IPS-11a (cell line): ENCODE data around the gene ZNF782.
"Not testable (repeated sequence)": the region's sequence is repeated elsewhere in the genome, so short reads cannot be mapped to it uniquely, and the experiment has no call there.

Experiments
- H3K4me3 ChIP-seq: one replicate; pipeline ENCODE4 v1.5.1; 2013; ENCODE audit warnings: low read depth, low read length, control low read depth

Gene ZNF782

DNA sequence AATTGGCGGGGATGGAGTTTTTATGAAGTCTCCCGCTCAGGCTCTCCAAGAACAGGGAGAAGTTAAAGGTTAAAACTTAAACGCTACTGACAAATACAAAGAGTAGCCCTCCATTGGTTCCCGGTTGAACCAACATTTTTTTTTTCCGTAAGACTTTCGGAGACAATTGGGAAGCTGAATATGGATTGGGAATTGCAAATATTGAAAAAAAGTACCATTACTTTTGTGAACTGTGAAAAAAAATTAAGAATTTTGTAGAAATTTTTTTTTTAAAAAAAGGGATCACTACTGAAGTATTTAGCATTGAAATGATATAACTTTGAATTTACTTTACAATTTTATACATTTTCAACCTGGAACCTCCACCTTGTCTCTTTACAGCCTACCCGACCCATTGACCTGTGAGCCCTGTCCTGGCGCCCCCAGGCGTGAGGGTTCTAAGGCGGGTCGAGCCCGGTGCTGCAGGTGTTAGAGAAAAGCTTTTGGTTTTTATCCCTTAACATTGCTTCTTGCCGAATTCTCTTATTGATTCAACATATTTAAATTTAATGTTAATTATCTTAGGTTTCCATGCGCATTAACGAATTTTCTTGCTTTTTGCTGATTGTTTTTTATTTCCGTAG is 448 bp upstream of the ZNF782 start:
- peak overlapping the region; percentile 81 for H3K4me3 ChIP-seq

DNA sequence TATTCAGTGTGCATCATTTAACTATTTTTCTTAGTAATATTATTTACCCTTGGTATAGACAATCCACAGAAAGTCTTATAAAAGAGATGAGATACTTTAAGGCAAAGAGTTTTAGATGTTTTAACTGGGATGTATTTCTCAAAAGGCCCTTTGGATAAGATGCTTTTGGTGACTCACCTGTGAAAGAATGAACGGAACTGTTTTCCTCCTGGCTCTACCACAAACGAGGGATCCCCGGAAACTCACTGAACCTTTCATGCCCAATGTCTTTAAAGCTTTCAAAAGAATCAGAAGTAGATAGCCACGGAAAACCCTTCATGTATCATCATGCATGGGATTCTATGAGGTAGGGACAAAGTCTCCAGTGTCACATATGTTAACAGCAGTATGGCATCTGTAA is 1.6 kb downstream of the ZNF782 start:
- H3K4me3 ChIP-seq = no peak overlapping the region

DNA sequence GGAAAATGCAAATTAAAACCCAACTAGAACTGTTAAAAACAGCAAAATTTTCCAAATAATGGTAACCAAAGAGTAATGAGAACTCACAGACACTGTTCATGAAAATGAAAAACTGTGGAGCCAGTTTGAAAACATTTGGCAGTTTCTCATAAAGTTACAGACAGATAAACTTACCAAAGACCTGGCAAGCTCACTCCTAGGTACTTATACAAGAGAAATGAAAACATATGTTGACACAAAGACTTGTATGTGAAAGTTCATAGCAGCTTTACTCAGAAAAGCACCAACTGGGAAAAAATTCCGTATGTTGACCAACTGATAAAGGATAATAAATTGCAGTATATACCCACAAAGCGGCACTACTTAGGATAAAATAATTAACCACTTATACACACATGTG is 10.3 kb downstream of the ZNF782 start:
- no peak overlapping the region for H3K4me3 ChIP-seq

DNA sequence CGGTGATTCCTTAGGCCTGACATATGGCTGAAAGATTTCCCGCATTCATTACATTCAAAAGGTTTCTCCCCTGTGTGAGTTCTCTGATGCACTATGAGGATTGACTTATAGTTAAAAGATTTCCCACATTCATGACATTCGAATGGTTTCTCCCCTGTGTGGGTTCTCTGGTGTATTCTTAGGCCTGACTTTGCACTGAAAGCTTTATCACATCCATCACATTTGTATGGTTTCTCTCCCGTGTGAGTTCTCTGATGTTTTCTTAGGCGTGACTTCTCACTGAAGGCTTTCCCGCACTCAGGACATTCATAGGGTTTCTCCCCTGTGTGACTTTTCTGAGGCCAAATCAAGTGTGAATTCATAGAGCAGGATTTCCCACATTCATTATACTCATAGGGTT is 35.8 kb downstream of the ZNF782 start:
- no peak overlapping the region for H3K4me3 ChIP-seq

DNA sequence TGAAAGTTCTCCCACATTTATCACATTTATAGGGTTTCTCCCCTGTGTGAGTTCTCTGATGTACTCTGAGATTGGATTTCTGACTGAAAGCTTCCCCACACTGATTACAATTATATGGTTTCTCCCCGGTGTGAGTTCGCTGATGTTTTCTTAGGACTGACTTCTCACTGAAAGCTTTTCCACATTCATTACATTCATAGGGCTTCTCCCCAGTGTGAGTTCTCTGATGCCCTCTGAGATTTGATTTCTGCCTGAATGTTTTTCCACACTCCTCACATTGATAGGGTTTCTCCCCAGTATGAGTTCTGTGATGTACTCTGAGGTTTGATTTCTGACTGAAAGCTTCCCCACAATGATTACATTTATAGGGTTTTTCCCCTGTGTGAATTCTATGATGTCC is 36.3 kb downstream of the ZNF782 start:
- H3K4me3 ChIP-seq = no peak overlapping the region

DNA sequence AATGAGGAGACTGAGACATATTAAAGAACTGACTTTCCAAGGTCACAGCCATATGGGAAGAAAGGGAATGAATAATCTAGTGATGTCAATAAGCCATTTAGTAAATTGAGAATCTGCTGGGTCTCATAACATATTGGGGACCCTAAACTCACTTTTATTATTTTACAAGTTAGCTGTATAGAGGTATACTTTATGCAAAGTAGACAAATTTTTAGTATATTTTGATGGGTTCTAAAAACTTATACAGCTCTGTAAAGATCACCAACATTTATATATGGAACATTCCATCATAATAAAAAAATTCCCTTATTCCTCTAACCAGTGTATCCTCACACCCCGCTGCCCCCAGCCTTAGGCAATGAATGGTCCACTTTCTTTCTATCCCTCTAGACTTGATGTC is 40.7 kb downstream of the ZNF782 start:
- H3K4me3 ChIP-seq = no peak overlapping the region

DNA sequence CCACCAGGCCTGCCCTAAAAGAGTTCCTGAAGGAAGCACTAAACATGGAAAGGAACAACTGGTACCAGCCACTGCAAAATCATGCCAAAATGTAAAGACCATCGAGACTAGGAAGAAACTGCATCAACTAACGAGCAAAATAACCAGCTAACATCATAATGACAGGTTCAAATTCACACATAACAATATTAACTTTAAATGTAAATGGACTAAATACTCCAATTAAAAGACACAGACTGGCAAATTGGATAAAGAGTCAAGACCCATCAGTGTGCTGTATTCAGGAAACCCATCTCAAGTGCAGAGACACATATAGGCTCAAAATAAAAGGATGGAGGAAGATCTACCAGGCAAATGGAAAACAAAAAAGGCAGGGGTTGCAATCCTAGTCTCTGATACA is 55.4 kb downstream of the ZNF782 start:
- not testable (repeated sequence) for H3K4me3 ChIP-seq

DNA sequence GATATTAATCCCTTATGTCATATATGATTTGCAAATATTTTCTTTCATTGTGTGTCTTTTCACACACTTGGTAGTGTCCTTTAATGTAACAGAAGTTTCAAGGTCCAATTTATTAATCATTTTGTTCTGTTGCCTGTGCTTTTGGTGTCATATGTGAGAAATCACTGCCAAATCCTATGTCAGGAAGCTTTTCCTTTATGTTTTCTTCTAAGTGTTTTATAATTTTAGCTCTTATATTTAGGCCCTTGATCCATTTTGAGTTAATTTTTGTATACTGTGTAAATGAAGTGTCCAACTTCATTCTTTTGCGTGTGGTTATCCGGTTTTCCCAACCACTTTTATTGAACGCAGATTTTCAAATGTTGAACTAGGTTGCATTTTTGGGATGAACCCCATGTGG is 70.3 kb downstream of the ZNF782 start:
- H3K4me3 ChIP-seq = no peak overlapping the region

DNA sequence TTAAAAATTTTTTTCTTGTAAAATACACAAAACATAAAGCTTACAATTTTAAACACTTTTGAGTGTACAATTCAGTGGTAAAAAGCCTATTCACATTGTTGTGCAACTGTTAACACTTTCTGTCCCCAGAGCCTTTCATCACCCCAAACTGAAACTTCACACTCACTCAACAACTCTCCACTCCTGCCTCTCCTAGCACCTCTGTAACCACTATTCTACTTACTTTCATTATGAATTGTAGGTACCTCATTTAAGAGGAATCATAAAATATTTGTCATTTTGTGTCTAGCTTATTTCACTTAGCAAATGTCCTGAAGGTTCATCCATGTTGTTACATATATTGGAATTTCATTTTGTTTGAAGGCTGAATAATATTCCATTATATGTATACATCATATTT is 72.1 kb downstream of the ZNF782 start:
- no peak overlapping the region for H3K4me3 ChIP-seq

DNA sequence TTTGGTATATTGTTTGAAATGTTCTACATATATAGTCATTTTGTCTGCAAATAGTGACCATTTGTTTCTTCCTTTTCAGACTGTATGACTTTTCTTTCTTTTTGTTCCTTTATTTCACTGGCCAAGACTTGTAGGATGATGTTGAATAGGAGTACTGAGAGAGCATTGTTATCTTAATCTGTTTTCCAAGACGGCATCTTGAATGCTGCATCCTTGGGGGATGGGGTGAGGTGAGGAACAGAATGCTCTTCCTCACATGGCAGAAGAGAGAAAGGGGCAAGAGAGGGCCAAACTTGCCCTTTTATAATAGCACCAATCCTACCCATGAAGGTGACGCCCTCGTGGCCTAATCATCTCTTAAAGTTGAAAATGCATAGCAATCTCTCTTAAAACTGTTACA is 72.8 kb downstream of the ZNF782 start:
- no peak overlapping the region for H3K4me3 ChIP-seq

DNA sequence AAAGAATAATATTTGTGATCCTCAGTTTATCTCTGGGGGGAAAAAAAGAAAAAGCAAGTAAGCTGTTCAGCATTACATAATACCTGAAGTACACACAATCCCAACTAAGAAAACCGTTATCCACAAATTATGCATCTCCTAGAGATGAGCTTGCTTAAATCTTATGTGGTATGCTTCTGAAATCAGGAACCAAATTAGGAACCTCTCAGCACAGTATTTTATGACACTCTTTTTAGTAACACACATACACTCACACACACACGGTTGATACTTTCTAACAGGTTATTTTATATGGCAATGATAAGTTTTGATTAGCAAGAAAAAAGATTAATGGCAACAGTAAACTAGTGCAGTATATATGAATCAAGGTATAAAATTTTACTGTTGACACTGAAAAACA is 75.2 kb downstream of the ZNF782 start:
- H3K4me3 ChIP-seq = no peak overlapping the region

DNA sequence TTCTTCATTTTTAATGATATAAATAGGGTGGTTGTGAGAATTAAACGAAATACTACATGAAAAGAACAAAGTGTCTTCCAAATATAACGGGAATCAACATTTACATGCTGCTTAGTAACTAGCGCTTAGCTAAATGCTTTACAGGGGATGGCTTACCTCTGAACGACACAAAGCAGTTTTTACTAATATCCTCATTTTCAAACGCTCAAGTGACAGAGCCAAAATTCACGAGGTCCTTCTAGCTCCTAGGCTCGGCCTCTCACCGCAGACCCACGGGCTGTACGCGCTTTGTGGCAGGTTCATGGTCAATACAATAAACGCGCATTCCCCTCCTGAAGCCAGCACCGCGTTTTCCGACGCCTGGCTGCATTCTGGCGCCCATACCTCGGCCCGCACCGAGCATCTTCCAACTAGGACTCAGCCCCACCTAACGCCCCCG is 76.9 kb downstream of the ZNF782 start:
- H3K4me3 ChIP-seq = peak overlapping the region; percentile 61

DNA sequence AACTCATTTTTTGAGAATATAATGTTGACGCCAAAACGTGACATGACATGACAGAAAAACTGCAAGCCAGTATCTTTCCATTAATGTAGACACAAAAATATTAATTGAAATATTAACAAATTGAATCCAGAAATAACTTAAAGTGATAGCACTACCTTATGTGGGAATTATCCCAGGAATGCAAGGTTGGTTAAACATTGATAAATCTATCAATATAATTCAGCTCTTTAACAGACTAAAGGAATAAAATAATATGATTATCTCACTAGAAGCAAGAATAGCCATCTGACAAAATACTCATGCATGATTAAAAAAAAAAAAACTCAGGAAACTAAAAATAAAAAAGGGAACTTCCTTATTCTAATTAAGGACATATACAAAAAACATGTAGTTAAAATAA is 83.2 kb downstream of the ZNF782 start:
- H3K4me3 ChIP-seq = no peak overlapping the region

DNA sequence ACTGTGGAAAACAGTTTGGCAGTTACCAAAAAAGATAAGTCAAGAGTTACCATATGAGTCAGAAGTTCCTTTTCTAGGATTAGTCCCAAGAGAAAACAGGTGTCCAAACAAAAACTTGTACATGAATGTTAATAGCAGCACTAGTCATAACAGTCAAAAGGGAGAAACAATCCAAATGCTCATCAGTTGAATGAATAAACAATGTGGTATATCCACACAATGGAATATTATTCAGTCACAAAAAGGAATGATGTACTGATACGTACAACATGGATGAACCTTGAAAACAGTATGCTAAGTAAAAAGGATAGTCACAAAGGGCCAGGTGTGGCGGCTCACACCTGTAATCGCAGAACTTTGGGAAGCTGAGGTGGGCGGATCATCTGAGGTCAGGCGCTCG is 84.3 kb downstream of the ZNF782 start:
- H3K4me3 ChIP-seq = no peak overlapping the region
